Measurements from ENCODE around the gene PMPCA.

The PMPCA gene

GRCh38 chr9:136467766-136468165 is 57.3 kb downstream of the PMPCA start:
- DNase-seq (ENCODE audit: low read depth) = no peak
- no peak overlapping the region for H3K4me3 ChIP-seq (ENCODE audit: low read depth, low read length)

- no peak for DNase-seq (ENCODE audit: low read depth)
- no peak overlapping the region for H3K4me3 ChIP-seq (ENCODE audit: low read depth, low read length)
Observed at GRCh38 chr9:136470356-136470755, 59.9 kb downstream of the PMPCA start.

GRCh38 chr9:136470792-136471469 is 60.5 kb downstream of the PMPCA start:
- no peak overlapping the region for H3K4me3 ChIP-seq (ENCODE audit: low read depth, low read length)
- no peak for DNase-seq (ENCODE audit: low read depth)

- no peak overlapping the region for H3K4me3 ChIP-seq (ENCODE audit: low read depth, low read length)
- no peak for DNase-seq (ENCODE audit: low read depth)
Observed at GRCh38 chr9:136471802-136472487, 61.5 kb downstream of the PMPCA start.

- DNase-seq (ENCODE audit: low read depth) = no peak
- H3K4me3 ChIP-seq (ENCODE audit: low read depth, low read length) = no peak overlapping the region
Observed at GRCh38 chr9:136472640-136473353, 62.3 kb downstream of the PMPCA start.

- DNase-seq (ENCODE audit: low read depth) = no peak
- H3K4me3 ChIP-seq (ENCODE audit: low read depth, low read length) = no peak overlapping the region
Observed at GRCh38 chr9:136473354-136473721, 62.9 kb downstream of the PMPCA start.
